OCI-LY7 (cell line): ENCODE results near the gene ZNF44.

ENCODE experiments used
- EZH2phosphoT487 ChIP-seq: fragments of 200-600 bp; sonication (generic); IDR thresholded peaks from 2 replicates; pipeline ENCODE4 v1.6.1; 2018; ENCODE audit warnings: low read depth, borderline replicate concordance, mild to moderate bottlenecking, mixed run types, antibody characterized with exemption, low read length, moderate library complexity, mixed read lengths
- TF ChIP-seq, protein P1 (sequence below): fragments of 200-600 bp; sonication (generic); conservative IDR thresholded peaks from 2 replicates; pipeline ENCODE4 v1.5.1; 2014; ENCODE audit warnings: mild to moderate bottlenecking, antibody characterized with exemption, low read length, moderate library complexity, mixed read lengths

- TF ChIP-seq, protein P1, sequence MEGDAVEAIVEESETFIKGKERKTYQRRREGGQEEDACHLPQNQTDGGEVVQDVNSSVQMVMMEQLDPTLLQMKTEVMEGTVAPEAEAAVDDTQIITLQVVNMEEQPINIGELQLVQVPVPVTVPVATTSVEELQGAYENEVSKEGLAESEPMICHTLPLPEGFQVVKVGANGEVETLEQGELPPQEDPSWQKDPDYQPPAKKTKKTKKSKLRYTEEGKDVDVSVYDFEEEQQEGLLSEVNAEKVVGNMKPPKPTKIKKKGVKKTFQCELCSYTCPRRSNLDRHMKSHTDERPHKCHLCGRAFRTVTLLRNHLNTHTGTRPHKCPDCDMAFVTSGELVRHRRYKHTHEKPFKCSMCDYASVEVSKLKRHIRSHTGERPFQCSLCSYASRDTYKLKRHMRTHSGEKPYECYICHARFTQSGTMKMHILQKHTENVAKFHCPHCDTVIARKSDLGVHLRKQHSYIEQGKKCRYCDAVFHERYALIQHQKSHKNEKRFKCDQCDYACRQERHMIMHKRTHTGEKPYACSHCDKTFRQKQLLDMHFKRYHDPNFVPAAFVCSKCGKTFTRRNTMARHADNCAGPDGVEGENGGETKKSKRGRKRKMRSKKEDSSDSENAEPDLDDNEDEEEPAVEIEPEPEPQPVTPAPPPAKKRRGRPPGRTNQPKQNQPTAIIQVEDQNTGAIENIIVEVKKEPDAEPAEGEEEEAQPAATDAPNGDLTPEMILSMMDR: no peak
- TF ChIP-seq EZH2phosphoT487: no peak
Measured at GRCh38 chr19:12247644-12248222, 47.0 kb downstream of the ZNF44 start.
